Measurements from ENCODE around the gene SPATS2. TPM values are rescaled to one million over a fixed set of nuclear protein-coding genes. Genes with fewer than 3 reads are reported as not detected.
A peak's percentile ranks its signal among the peaks of the same experiment; 100 is the strongest.
"Not testable (repeated sequence)": the region's sequence is repeated elsewhere in the genome, so short reads cannot be mapped to it uniquely, and the experiment has no call there.

Gene SPATS2
- total RNA-seq (2014; rRNA removed; shearing (Covaris generic)), result 30.2 and 31.9 TPM in 2 replicates

GRCh38 chr12:49367381-49368239 is at the start of gene SPATS2:
Gene SPATS2 (plus strand): TSS chr12:49367462. CDS start chr12:49461013, 93,551 bp downstream.
- Histone ChIP-seq H3K4me3 (ENCODE audit: insufficient read depth, low read depth, low read length) (peak within 1 kb of the TSS; percentile 89), H3K27me3 (ENCODE audit: control insufficient read depth, insufficient read depth, low read length) (peaks cover 2% of the 10 kb centered on the region; the same call in 1 of the 2 replicates), H3K36me3 (replicated peaks; ENCODE audit: control insufficient read depth, insufficient read depth, low read length) (no peaks in the 10 kb centered on the region)
- DNase-seq, result no peak

GRCh38 chr12:49320411-49321103 is 46.7 kb upstream of the SPATS2 start:
- not testable (repeated sequence) for H3K27me3 ChIP-seq (ENCODE audit: control insufficient read depth, insufficient read depth, low read length); H3K4me3 ChIP-seq (ENCODE audit: insufficient read depth, low read depth, low read length); DNase-seq; H3K36me3 ChIP-seq (replicated peaks; ENCODE audit: control insufficient read depth, insufficient read depth, low read length)

- DNase-seq, result no peak
- H3K36me3 ChIP-seq (replicated peaks; ENCODE audit: control insufficient read depth, insufficient read depth, low read length), result peaks cover 10% of the 10 kb centered on the region
Measured at GRCh38 chr12:49322367-49322707, 44.9 kb upstream of the SPATS2 start.

GRCh38 chr12:49322708-49323523 is 44.3 kb upstream of the SPATS2 start, which contains the start of gene TROAP:
Gene TROAP (plus strand): TSS chr12:49323255. CDS start chr12:49323609, 354 bp downstream.
- DNase-seq, result peak; percentile 99
- H3K27me3 ChIP-seq (ENCODE audit: control insufficient read depth, insufficient read depth, low read length), result no peaks in the 10 kb centered on the region
- peaks cover 13% of the 10 kb centered on the region for H3K36me3 ChIP-seq (replicated peaks; ENCODE audit: control insufficient read depth, insufficient read depth, low read length)
- peak within 1 kb of the TSS; percentile 95 for H3K4me3 ChIP-seq (ENCODE audit: insufficient read depth, low read depth, low read length)

More at GRCh38 chr12:49322367-49322707, 44.9 kb upstream of the SPATS2 start:
- Histone ChIP-seq H3K27me3 (ENCODE audit: control insufficient read depth, insufficient read depth, low read length) (no peaks in the 10 kb centered on the region), H3K4me3 (ENCODE audit: insufficient read depth, low read depth, low read length) (peak overlapping the region; percentile 78)

- H3K36me3 ChIP-seq (replicated peaks; ENCODE audit: control insufficient read depth, insufficient read depth, low read length), result peaks cover 13% of the 10 kb centered on the region
- DNase-seq, result no peak
- H3K4me3 ChIP-seq (ENCODE audit: insufficient read depth, low read depth, low read length), result peak overlapping the region; percentile 95
- H3K27me3 ChIP-seq (ENCODE audit: control insufficient read depth, insufficient read depth, low read length), result no peaks in the 10 kb centered on the region
Measured at GRCh38 chr12:49323524-49324097, 43.7 kb upstream of the SPATS2 start.

- DNase-seq, result no peak
- Histone ChIP-seq H3K4me3 (ENCODE audit: insufficient read depth, low read depth, low read length) (no peak overlapping the region), H3K36me3 (replicated peaks; ENCODE audit: control insufficient read depth, insufficient read depth, low read length) (peaks cover 25% of the 10 kb centered on the region), H3K27me3 (ENCODE audit: control insufficient read depth, insufficient read depth, low read length) (no peaks in the 10 kb centered on the region)
Measured at GRCh38 chr12:49325606-49326005, 41.7 kb upstream of the SPATS2 start.

- DNase-seq, result no peak
- no peak overlapping the region for H3K4me3 ChIP-seq (ENCODE audit: insufficient read depth, low read depth, low read length)
- peaks cover 6% of the 10 kb centered on the region; the same call in 1 of the 2 replicates for H3K27me3 ChIP-seq (ENCODE audit: control insufficient read depth, insufficient read depth, low read length)
- H3K36me3 ChIP-seq (replicated peaks; ENCODE audit: control insufficient read depth, insufficient read depth, low read length), result peaks cover 30% of the 10 kb centered on the region
Measured at GRCh38 chr12:49327368-49327767, 39.9 kb upstream of the SPATS2 start.

GRCh38 chr12:49327887-49328286 is 39.4 kb upstream of the SPATS2 start:
- no peak for DNase-seq
- Histone ChIP-seq H3K27me3 (ENCODE audit: control insufficient read depth, insufficient read depth, low read length) (peaks cover 10% of the 10 kb centered on the region; the same call in 1 of the 2 replicates), H3K4me3 (ENCODE audit: insufficient read depth, low read depth, low read length) (no peak overlapping the region), H3K36me3 (replicated peaks; ENCODE audit: control insufficient read depth, insufficient read depth, low read length) (peaks cover 30% of the 10 kb centered on the region)

GRCh38 chr12:49328816-49329215 is 38.4 kb upstream of the SPATS2 start:
- H3K27me3 ChIP-seq (ENCODE audit: control insufficient read depth, insufficient read depth, low read length), result peaks cover 18% of the 10 kb centered on the region; the same call in 1 of the 2 replicates
- H3K4me3 ChIP-seq (ENCODE audit: insufficient read depth, low read depth, low read length), result no peak overlapping the region
- peaks cover 30% of the 10 kb centered on the region for H3K36me3 ChIP-seq (replicated peaks; ENCODE audit: control insufficient read depth, insufficient read depth, low read length)
- DNase-seq, result no peak

- Histone ChIP-seq H3K4me3 (ENCODE audit: insufficient read depth, low read depth, low read length) (no peak overlapping the region), H3K36me3 (replicated peaks; ENCODE audit: control insufficient read depth, insufficient read depth, low read length) (peaks cover 30% of the 10 kb centered on the region), H3K27me3 (ENCODE audit: control insufficient read depth, insufficient read depth, low read length) (peaks cover 30% of the 10 kb centered on the region)
- DNase-seq, result peak; percentile 23
Measured at GRCh38 chr12:49330032-49330619, 37.1 kb upstream of the SPATS2 start.

- Histone ChIP-seq H3K27me3 (ENCODE audit: control insufficient read depth, insufficient read depth, low read length) (peaks cover 37% of the 10 kb centered on the region), H3K36me3 (replicated peaks; ENCODE audit: control insufficient read depth, insufficient read depth, low read length) (peaks cover 29% of the 10 kb centered on the region), H3K4me3 (ENCODE audit: insufficient read depth, low read depth, low read length) (no peak overlapping the region)
- peak; percentile 44 for DNase-seq
Measured at GRCh38 chr12:49330631-49331379, 36.5 kb upstream of the SPATS2 start.

GRCh38 chr12:49331380-49332222 is 35.7 kb upstream of the SPATS2 start:
- Histone ChIP-seq H3K36me3 (replicated peaks; ENCODE audit: control insufficient read depth, insufficient read depth, low read length) (peaks cover 26% of the 10 kb centered on the region), H3K27me3 (ENCODE audit: control insufficient read depth, insufficient read depth, low read length) (peaks cover 45% of the 10 kb centered on the region), H3K4me3 (ENCODE audit: insufficient read depth, low read depth, low read length) (no peak overlapping the region)
- DNase-seq, result peak; percentile 94
